Measurements from ENCODE around the gene DNAH12. TPM values are rescaled to one million over a fixed set of nuclear protein-coding genes. Genes with fewer than 3 reads are reported as not detected.
A peak's percentile ranks its signal among the peaks of the same experiment; 100 is the strongest.
"Not testable (repeated sequence)": the region's sequence is repeated elsewhere in the genome, so short reads cannot be mapped to it uniquely, and the experiment has no call there.

Gene DNAH12
- polyA plus RNA-seq, 1 donor from 2014 or later, result 1.8 TPM

DNA sequence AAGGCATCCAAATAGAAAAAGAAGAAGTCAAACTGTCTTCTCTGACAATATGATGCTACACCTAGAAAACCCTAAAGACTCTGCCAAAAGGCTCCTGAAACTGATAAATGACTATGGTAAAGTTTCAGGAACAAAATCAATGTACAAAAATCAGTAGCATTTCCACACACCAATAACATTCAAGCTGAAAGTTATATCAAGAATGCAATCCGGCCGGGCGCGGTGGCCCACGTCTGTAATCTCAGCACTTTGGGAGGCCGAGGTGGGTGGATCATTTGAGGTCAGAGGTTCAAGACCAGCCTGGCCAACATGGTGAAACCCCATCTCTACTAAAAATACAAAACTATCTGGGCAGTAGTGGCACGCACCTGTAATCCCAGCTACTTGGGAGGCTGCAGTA lies 105.7 kb downstream of the DNAH12 start:
- not testable (repeated sequence) for H3K36me3 ChIP-seq (ENCODE audit: insufficient read depth, low read length); H3F3A ChIP-seq (ENCODE audit: insufficient read depth, low read length, poor library complexity, severe bottlenecking); H3K4me2 ChIP-seq (ENCODE audit: low read length); H3K4me3 ChIP-seq (ENCODE audit: low read length); H3K79me2 ChIP-seq (replicated peaks; ENCODE audit: insufficient read depth, low read length); H3K9me2 ChIP-seq (ENCODE audit: insufficient read depth, low read length); H3K27me3 ChIP-seq (ENCODE audit: insufficient read depth, low read depth, low read length); H3K27ac ChIP-seq (ENCODE audit: low read length); H4K20me1 ChIP-seq (ENCODE audit: insufficient read depth); H2AFZ ChIP-seq (ENCODE audit: low read depth, low read length); H3K9ac ChIP-seq (ENCODE audit: low read length); H3K9me3 ChIP-seq (ENCODE audit: low read length)

- Histone ChIP-seq H3K27me3 (ENCODE audit: insufficient read depth, low read depth, low read length) (no peaks in the 10 kb centered on the region), H3K4me3 (ENCODE audit: low read length) (no peak overlapping the region), H4K20me1 (ENCODE audit: insufficient read depth) (no peaks in the 10 kb centered on the region), H3K36me3 (ENCODE audit: insufficient read depth, low read length) (no peaks in the 10 kb centered on the region), H3F3A (ENCODE audit: insufficient read depth, low read length, poor library complexity, severe bottlenecking) (no peaks in the 10 kb centered on the region), H3K27ac (ENCODE audit: low read length) (no peak overlapping the region), H3K9me3 (ENCODE audit: low read length) (no peaks in the 10 kb centered on the region), H3K9ac (ENCODE audit: low read length) (no peak overlapping the region), H3K9me2 (ENCODE audit: insufficient read depth, low read length) (no peaks in the 10 kb centered on the region), H3K79me2 (replicated peaks; ENCODE audit: insufficient read depth, low read length) (no peaks in the 10 kb centered on the region), H3K4me2 (ENCODE audit: low read length) (no peak overlapping the region), H2AFZ (ENCODE audit: low read depth, low read length) (no peak overlapping the region)
- no peak for TF ChIP-seq POLR2AphosphoS5 (IDR thresholded peaks at IDR 0.05)
- TF ChIP-seq TAF1 (IDR thresholded peaks at IDR 0.05; ENCODE audit: low read depth), result no peak
- no peak for TF ChIP-seq SMC3 (conservative IDR thresholded peaks at IDR 0.05; ENCODE audit: poor library complexity)
- no peak for TF ChIP-seq EP300 (conservative IDR thresholded peaks at IDR 0.05; ENCODE audit: poor library complexity, severe bottlenecking)
- TF ChIP-seq REST (IDR thresholded peaks at IDR 0.05; ENCODE audit: borderline replicate concordance), result no peak
- TF ChIP-seq, protein P1, sequence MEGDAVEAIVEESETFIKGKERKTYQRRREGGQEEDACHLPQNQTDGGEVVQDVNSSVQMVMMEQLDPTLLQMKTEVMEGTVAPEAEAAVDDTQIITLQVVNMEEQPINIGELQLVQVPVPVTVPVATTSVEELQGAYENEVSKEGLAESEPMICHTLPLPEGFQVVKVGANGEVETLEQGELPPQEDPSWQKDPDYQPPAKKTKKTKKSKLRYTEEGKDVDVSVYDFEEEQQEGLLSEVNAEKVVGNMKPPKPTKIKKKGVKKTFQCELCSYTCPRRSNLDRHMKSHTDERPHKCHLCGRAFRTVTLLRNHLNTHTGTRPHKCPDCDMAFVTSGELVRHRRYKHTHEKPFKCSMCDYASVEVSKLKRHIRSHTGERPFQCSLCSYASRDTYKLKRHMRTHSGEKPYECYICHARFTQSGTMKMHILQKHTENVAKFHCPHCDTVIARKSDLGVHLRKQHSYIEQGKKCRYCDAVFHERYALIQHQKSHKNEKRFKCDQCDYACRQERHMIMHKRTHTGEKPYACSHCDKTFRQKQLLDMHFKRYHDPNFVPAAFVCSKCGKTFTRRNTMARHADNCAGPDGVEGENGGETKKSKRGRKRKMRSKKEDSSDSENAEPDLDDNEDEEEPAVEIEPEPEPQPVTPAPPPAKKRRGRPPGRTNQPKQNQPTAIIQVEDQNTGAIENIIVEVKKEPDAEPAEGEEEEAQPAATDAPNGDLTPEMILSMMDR (IDR thresholded peaks at IDR 0.05; ENCODE audit: poor library complexity, severe bottlenecking), result no peak
- no peak for TF ChIP-seq MXI1 (conservative IDR thresholded peaks at IDR 0.05; ENCODE audit: poor library complexity, severe bottlenecking)
- no peak for TF ChIP-seq RAD21 (conservative IDR thresholded peaks at IDR 0.05)
- no peak for TF ChIP-seq EZH2 (IDR thresholded peaks at IDR 0.05; ENCODE audit: borderline replicate concordance, insufficient read depth, low read length, poor library complexity, severe bottlenecking)
These were observed 107.9 kb downstream of the DNAH12 start for GRCh38 chr3:57436195-57436761.

GRCh38 chr3:57434041-57434440 lies 110.1 kb downstream of the DNAH12 start:
- Histone ChIP-seq H3K4me2 (ENCODE audit: low read length) (no peak overlapping the region), H3F3A (ENCODE audit: insufficient read depth, low read length, poor library complexity, severe bottlenecking) (no peaks in the 10 kb centered on the region), H2AFZ (ENCODE audit: low read depth, low read length) (no peak overlapping the region), H3K9ac (ENCODE audit: low read length) (no peak overlapping the region), H3K27ac (ENCODE audit: low read length) (no peak overlapping the region), H3K4me3 (ENCODE audit: low read length) (no peak overlapping the region), H3K79me2 (replicated peaks; ENCODE audit: insufficient read depth, low read length) (no peaks in the 10 kb centered on the region), H3K27me3 (ENCODE audit: insufficient read depth, low read depth, low read length) (no peaks in the 10 kb centered on the region), H3K9me3 (ENCODE audit: low read length) (no peaks in the 10 kb centered on the region), H3K36me3 (ENCODE audit: insufficient read depth, low read length) (no peaks in the 10 kb centered on the region), H4K20me1 (ENCODE audit: insufficient read depth) (no peaks in the 10 kb centered on the region), H3K9me2 (ENCODE audit: insufficient read depth, low read length) (no peaks in the 10 kb centered on the region)
- TF ChIP-seq, protein P1 (IDR thresholded peaks at IDR 0.05; ENCODE audit: poor library complexity, severe bottlenecking), result peak; percentile 59
- TF ChIP-seq REST (IDR thresholded peaks at IDR 0.05; ENCODE audit: borderline replicate concordance), result no peak
- TF ChIP-seq RAD21 (conservative IDR thresholded peaks at IDR 0.05), result peak; percentile 52
- peak; percentile 69 for TF ChIP-seq SMC3 (conservative IDR thresholded peaks at IDR 0.05; ENCODE audit: poor library complexity)
- no peak for TF ChIP-seq POLR2AphosphoS5 (IDR thresholded peaks at IDR 0.05)
- TF ChIP-seq EZH2 (IDR thresholded peaks at IDR 0.05; ENCODE audit: borderline replicate concordance, insufficient read depth, low read length, poor library complexity, severe bottlenecking), result no peak

All from neural cell (in vitro differentiated cells).